ENCODE results near the gene CELF4. TPM values are rescaled to one million over a fixed set of nuclear protein-coding genes. Genes with fewer than 3 reads are reported as not detected.

Gene CELF4
- polyA plus RNA-seq, 2 donors, result 0.02 to 0.06 TPM

- Histone ChIP-seq H3K4me1 (ENCODE audit: control insufficient read depth in 2 of 2, insufficient read depth in 2 of 2, low read length in 1 of 2) (peaks cover 3 to 5% of the 10 kb centered on the region in 2 donors), H3K9me3 (ENCODE audit: control insufficient read depth in 2 of 2, insufficient read depth in 1 of 2, low read depth in 1 of 2, low read length in 1 of 2) (no peaks in the 10 kb centered on the region), H3K27me3 (ENCODE audit: control insufficient read depth in 1 of 2, insufficient read depth in 2 of 2, low read length in 2 of 2) (no peaks in the 10 kb centered on the region), H3K36me3 (ENCODE audit: control insufficient read depth in 2 of 2, insufficient read depth in 2 of 2, low read length in 1 of 2) (no peaks in the 10 kb centered on the region), H3K27ac (ENCODE audit: low read depth in 2 of 2, low read length in 1 of 2) (no peak overlapping the region), H3K4me3 (ENCODE audit: low read depth in 1 of 2, low read length in 2 of 2) (no peak overlapping the region)
- WGBS, 2 donors, result 69 to 71% methylated on average over 9 to 12 of the region's 12 CpGs
Observed at GRCh38 chr18:37252854-37253393, 312.7 kb downstream of the CELF4 start.

- no peaks in the 10 kb centered on the region for H3K27me3 ChIP-seq (ENCODE audit: control insufficient read depth in 1 of 2, insufficient read depth in 2 of 2, low read length in 2 of 2)
- 68 to 74% methylated on average over 3 of the region's 3 CpGs for WGBS, 2 donors
Observed at GRCh38 chr18:37252342-37252741, 313.3 kb downstream of the CELF4 start.

DNA sequence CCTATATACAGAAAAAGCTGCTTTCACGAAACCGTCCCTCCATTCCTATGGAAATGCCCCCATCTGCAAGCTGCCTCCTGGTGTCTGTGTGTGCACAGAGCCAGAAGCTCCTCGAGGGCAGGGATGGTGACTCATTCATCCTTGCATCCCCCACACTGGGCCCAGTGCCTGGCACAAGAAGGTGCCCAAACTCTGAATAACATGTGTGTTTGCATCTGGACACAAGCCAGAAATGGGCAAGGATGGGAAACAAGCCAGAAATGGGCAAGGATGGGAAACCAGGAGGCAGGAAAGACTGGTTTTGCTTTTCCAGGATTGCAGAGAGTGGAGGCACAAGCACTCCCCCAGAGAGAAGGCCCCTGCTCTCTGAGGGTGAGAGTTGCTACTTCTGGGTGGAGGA is 313.9 kb downstream of the CELF4 start:
- H3K4me1 ChIP-seq (ENCODE audit: control insufficient read depth in 2 of 2, insufficient read depth in 2 of 2, low read length in 1 of 2), result peaks cover 3 to 5% of the 10 kb centered on the region in 2 donors
- H3K27me3 ChIP-seq (ENCODE audit: control insufficient read depth in 1 of 2, insufficient read depth in 2 of 2, low read length in 2 of 2), result no peaks in the 10 kb centered on the region
- 67 to 68% methylated on average over 3 of the region's 3 CpGs for WGBS, 2 donors

More at GRCh38 chr18:37252342-37252741, 313.3 kb downstream of the CELF4 start:
- no peak overlapping the region for H3K27ac ChIP-seq (ENCODE audit: low read depth in 2 of 2, low read length in 1 of 2)
- no peak overlapping the region for H3K4me3 ChIP-seq (ENCODE audit: low read depth in 1 of 2, low read length in 2 of 2)
- no peaks in the 10 kb centered on the region for H3K9me3 ChIP-seq (ENCODE audit: control insufficient read depth in 2 of 2, insufficient read depth in 1 of 2, low read depth in 1 of 2, low read length in 1 of 2)
- H3K4me1 ChIP-seq (ENCODE audit: control insufficient read depth in 2 of 2, insufficient read depth in 2 of 2, low read length in 1 of 2), result peaks cover 3 to 5% of the 10 kb centered on the region in 2 donors
- no peaks in the 10 kb centered on the region for H3K36me3 ChIP-seq (ENCODE audit: control insufficient read depth in 2 of 2, insufficient read depth in 2 of 2, low read length in 1 of 2)

GRCh38 chr18:37249895-37250618 is 315.5 kb downstream of the CELF4 start:
- 76 to 78% methylated on average over 6 of the region's 6 CpGs for WGBS, 2 donors

More for the DNA sequence above, 313.9 kb downstream of the CELF4 start:
- H3K4me3 ChIP-seq (ENCODE audit: low read depth in 1 of 2, low read length in 2 of 2), result no peak overlapping the region
- H3K9me3 ChIP-seq (ENCODE audit: control insufficient read depth in 2 of 2, insufficient read depth in 1 of 2, low read depth in 1 of 2, low read length in 1 of 2), result no peaks in the 10 kb centered on the region
- H3K27ac ChIP-seq (ENCODE audit: low read depth in 2 of 2, low read length in 1 of 2), result no peak overlapping the region
- H3K36me3 ChIP-seq (ENCODE audit: control insufficient read depth in 2 of 2, insufficient read depth in 2 of 2, low read length in 1 of 2), result no peaks in the 10 kb centered on the region

GRCh38 chr18:37249171-37249886 is 316.3 kb downstream of the CELF4 start:
- Histone ChIP-seq H3K9me3 (ENCODE audit: control insufficient read depth in 2 of 2, insufficient read depth in 1 of 2, low read depth in 1 of 2, low read length in 1 of 2) (no peaks in the 10 kb centered on the region), H3K27ac (ENCODE audit: low read depth in 2 of 2, low read length in 1 of 2) (no peak overlapping the region), H3K4me3 (ENCODE audit: low read depth in 1 of 2, low read length in 2 of 2) (no peak overlapping the region), H3K36me3 (ENCODE audit: control insufficient read depth in 2 of 2, insufficient read depth in 2 of 2, low read length in 1 of 2) (no peaks in the 10 kb centered on the region), H3K4me1 (ENCODE audit: control insufficient read depth in 2 of 2, insufficient read depth in 2 of 2, low read length in 1 of 2) (peaks cover under 1 to 2% of the 10 kb centered on the region in 2 donors), H3K27me3 (ENCODE audit: control insufficient read depth in 1 of 2, insufficient read depth in 2 of 2, low read length in 2 of 2) (no peaks in the 10 kb centered on the region)
- 75 to 81% methylated on average over 11 of the region's 11 CpGs for WGBS, 2 donors

More at GRCh38 chr18:37249895-37250618, 315.5 kb downstream of the CELF4 start:
- H3K27ac ChIP-seq (ENCODE audit: low read depth in 2 of 2, low read length in 1 of 2), result no peak overlapping the region
- H3K36me3 ChIP-seq (ENCODE audit: control insufficient read depth in 2 of 2, insufficient read depth in 2 of 2, low read length in 1 of 2), result no peaks in the 10 kb centered on the region
- H3K4me1 ChIP-seq (ENCODE audit: control insufficient read depth in 2 of 2, insufficient read depth in 2 of 2, low read length in 1 of 2), result peaks cover 3 to 5% of the 10 kb centered on the region in 2 donors
- no peaks in the 10 kb centered on the region for H3K9me3 ChIP-seq (ENCODE audit: control insufficient read depth in 2 of 2, insufficient read depth in 1 of 2, low read depth in 1 of 2, low read length in 1 of 2)
- H3K27me3 ChIP-seq (ENCODE audit: control insufficient read depth in 1 of 2, insufficient read depth in 2 of 2, low read length in 2 of 2), result no peaks in the 10 kb centered on the region
- no peak overlapping the region for H3K4me3 ChIP-seq (ENCODE audit: low read depth in 1 of 2, low read length in 2 of 2)

GRCh38 chr18:37248281-37248680 is 317.3 kb downstream of the CELF4 start:
- H3K27me3 ChIP-seq (ENCODE audit: control insufficient read depth in 1 of 2, insufficient read depth in 2 of 2, low read length in 2 of 2), result no peaks in the 10 kb centered on the region
- 85 to 91% methylated on average over 5 of the region's 5 CpGs for WGBS, 2 donors
- no peak overlapping the region for H3K4me3 ChIP-seq (ENCODE audit: low read depth in 1 of 2, low read length in 2 of 2)
- H3K4me1 ChIP-seq (ENCODE audit: control insufficient read depth in 2 of 2, insufficient read depth in 2 of 2, low read length in 1 of 2), result no peaks in the 10 kb centered on the region
- H3K27ac ChIP-seq (ENCODE audit: low read depth in 2 of 2, low read length in 1 of 2), result no peak overlapping the region
- H3K9me3 ChIP-seq (ENCODE audit: control insufficient read depth in 2 of 2, insufficient read depth in 1 of 2, low read depth in 1 of 2, low read length in 1 of 2), result no peaks in the 10 kb centered on the region
- H3K36me3 ChIP-seq (ENCODE audit: control insufficient read depth in 2 of 2, insufficient read depth in 2 of 2, low read length in 1 of 2), result no peaks in the 10 kb centered on the region

- 81 to 83% methylated on average over 10 of the region's 10 CpGs for WGBS, 2 donors
- H3K4me1 ChIP-seq (ENCODE audit: control insufficient read depth in 2 of 2, insufficient read depth in 2 of 2, low read length in 1 of 2), result no peaks in the 10 kb centered on the region
- no peaks in the 10 kb centered on the region for H3K36me3 ChIP-seq (ENCODE audit: control insufficient read depth in 2 of 2, insufficient read depth in 2 of 2, low read length in 1 of 2)
- H3K27me3 ChIP-seq (ENCODE audit: control insufficient read depth in 1 of 2, insufficient read depth in 2 of 2, low read length in 2 of 2), result no peaks in the 10 kb centered on the region
- H3K27ac ChIP-seq (ENCODE audit: low read depth in 2 of 2, low read length in 1 of 2), result no peak overlapping the region
- no peak overlapping the region for H3K4me3 ChIP-seq (ENCODE audit: low read depth in 1 of 2, low read length in 2 of 2)
- H3K9me3 ChIP-seq (ENCODE audit: control insufficient read depth in 2 of 2, insufficient read depth in 1 of 2, low read depth in 1 of 2, low read length in 1 of 2), result no peaks in the 10 kb centered on the region
Observed at GRCh38 chr18:37247497-37248161, 318.0 kb downstream of the CELF4 start.

DNA sequence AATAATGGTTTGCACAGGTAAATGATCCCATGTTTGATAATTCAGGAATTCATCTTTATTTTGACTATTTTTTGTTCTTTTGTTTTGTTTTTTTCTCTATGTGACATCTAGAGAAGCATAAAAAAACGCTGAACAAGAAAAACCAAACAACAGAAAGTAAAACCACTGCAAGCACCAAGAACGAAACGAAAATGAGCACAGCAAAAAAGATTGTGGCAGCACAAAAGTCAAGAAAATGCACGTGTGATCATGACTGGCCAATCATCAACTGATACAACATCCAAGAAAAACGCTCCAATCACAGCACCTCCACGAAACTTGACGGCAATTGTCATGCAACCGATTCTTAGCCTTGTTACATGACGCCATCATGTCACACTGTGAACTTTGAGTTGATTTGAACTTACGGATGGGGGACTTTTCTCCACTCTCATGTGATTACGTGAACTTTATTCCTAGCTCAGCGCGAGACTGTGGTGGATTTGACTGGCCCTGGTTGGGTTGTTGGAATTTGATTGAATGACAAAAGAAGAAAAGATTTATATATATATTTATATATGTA is 318.7 kb downstream of the CELF4 start:
- Histone ChIP-seq H3K27me3 (ENCODE audit: control insufficient read depth in 1 of 2, insufficient read depth in 2 of 2, low read length in 2 of 2) (no peaks in the 10 kb centered on the region), H3K27ac (ENCODE audit: low read depth in 2 of 2, low read length in 1 of 2) (no peak overlapping the region), H3K9me3 (ENCODE audit: control insufficient read depth in 2 of 2, insufficient read depth in 1 of 2, low read depth in 1 of 2, low read length in 1 of 2) (no peaks in the 10 kb centered on the region), H3K36me3 (ENCODE audit: control insufficient read depth in 2 of 2, insufficient read depth in 2 of 2, low read length in 1 of 2) (no peaks in the 10 kb centered on the region), H3K4me1 (ENCODE audit: control insufficient read depth in 2 of 2, insufficient read depth in 2 of 2, low read length in 1 of 2) (no peaks in the 10 kb centered on the region), H3K4me3 (ENCODE audit: low read depth in 1 of 2, low read length in 2 of 2) (no peak overlapping the region)
- whole genome bisulfite sequencing, 2 donors, result 86 to 88% methylated on average over 13 of the region's 13 CpGs

- H3K36me3 ChIP-seq (ENCODE audit: control insufficient read depth in 2 of 2, insufficient read depth in 2 of 2, low read length in 1 of 2), result no peaks in the 10 kb centered on the region
- H3K4me3 ChIP-seq (ENCODE audit: low read depth in 1 of 2, low read length in 2 of 2), result no peak overlapping the region
- no peaks in the 10 kb centered on the region for H3K27me3 ChIP-seq (ENCODE audit: control insufficient read depth in 1 of 2, insufficient read depth in 2 of 2, low read length in 2 of 2)
- H3K27ac ChIP-seq (ENCODE audit: low read depth in 2 of 2, low read length in 1 of 2), result no peak overlapping the region
- H3K9me3 ChIP-seq (ENCODE audit: control insufficient read depth in 2 of 2, insufficient read depth in 1 of 2, low read depth in 1 of 2, low read length in 1 of 2), result no peaks in the 10 kb centered on the region
- 91% methylated on average over 13 of the region's 13 CpGs for WGBS, 2 donors
- no peaks in the 10 kb centered on the region for H3K4me1 ChIP-seq (ENCODE audit: control insufficient read depth in 2 of 2, insufficient read depth in 2 of 2, low read length in 1 of 2)
Observed at GRCh38 chr18:37244618-37245017, 321.0 kb downstream of the CELF4 start.

Data from esophagus (tissue), 2 donors.